22Rv1 (cell line): Measurements from ENCODE around the gene PAQR5.

Experiments used
- H3K27ac ChIP-seq: fragments of 450-650 bp; 2 replicates; pipeline ENCODE4 v1.5.1; 2017
- CTCF ChIP-seq: fragments of 450-650 bp; IDR thresholded peaks from 2 replicates; pipeline ENCODE4 v1.5.1; 2017; ENCODE audit warnings: mild to moderate bottlenecking
- ZFX ChIP-seq: fragments of 450-650 bp; IDR thresholded peaks from 2 replicates; pipeline ENCODE4 v1.6.1; 2017; ENCODE audit warnings: antibody characterized with exemption, borderline replicate concordance

Gene PAQR5

GRCh38 chr15:69320977-69321554, 22.4 kb downstream of the PAQR5 start:
- TF ChIP-seq ZFX (no peak), CTCF (no peak)
- no peak overlapping the region for H3K27ac ChIP-seq

- TF ChIP-seq ZFX = no peak
- no peak for TF ChIP-seq CTCF
- no peak overlapping the region for H3K27ac ChIP-seq
These were observed 25.2 kb downstream of the PAQR5 start for GRCh38 chr15:69323893-69324430.

- TF ChIP-seq ZFX (no peak), CTCF (no peak)
- H3K27ac ChIP-seq = no peak overlapping the region
These were observed 25.9 kb downstream of the PAQR5 start for GRCh38 chr15:69324565-69324964.

- H3K27ac ChIP-seq = no peak overlapping the region
- no peak for TF ChIP-seq CTCF
- no peak for TF ChIP-seq ZFX
These were observed 26.8 kb downstream of the PAQR5 start for GRCh38 chr15:69325456-69325971.

GRCh38 chr15:69328080-69328479, 29.4 kb downstream of the PAQR5 start:
- TF ChIP-seq ZFX (no peak), CTCF (no peak)
- no peak overlapping the region for H3K27ac ChIP-seq

GRCh38 chr15:69328739-69329138, 30.0 kb downstream of the PAQR5 start:
- TF ChIP-seq ZFX (no peak), CTCF (no peak)
- no peak overlapping the region for H3K27ac ChIP-seq

- TF ChIP-seq CTCF = no peak
- TF ChIP-seq ZFX = no peak
- H3K27ac ChIP-seq = no peak overlapping the region
These were observed 38.4 kb downstream of the PAQR5 start for GRCh38 chr15:69337138-69337537.
